GM23338 (cell line): ENCODE measurements around the gene PRR33. TPM values are rescaled to one million over a fixed set of nuclear protein-coding genes. Genes with fewer than 3 reads are reported as not detected.

Source experiments
- ATAC-seq: fragments of 200-7000 bp; cut with Tn5 transposase; 3 replicates; pipeline ENCODE4 v1.9.1; 2020
- DNase-seq: peaks from one replicate; pipeline ENCODE4 v3.0.0-alpha.2; 2015; ENCODE audit warnings: low spot score
- H2AFZ ChIP-seq: fragments of 200-600 bp; sonication (generic); 2 replicates; pipeline ENCODE4 v1.8.0; 2016; ENCODE audit warnings: antibody characterized with exemption, mild to moderate bottlenecking, moderate library complexity
- H3F3A ChIP-seq: fragments of 200-600 bp; sonication (generic); replicated peaks from 2 replicates; pipeline ENCODE4 v1.8.0; 2017; ENCODE audit warnings: antibody characterized with exemption, mixed run types, low read depth
- H3K27ac ChIP-seq: fragments of 200-600 bp; sonication (generic); 2 replicates; pipeline ENCODE4 v1.6.1; 2016; ENCODE audit warnings: low read depth
- H3K27me3 ChIP-seq: fragments of 200-600 bp; sonication (generic); 2 replicates; pipeline ENCODE4 v1.8.0; 2016; ENCODE audit warnings: mild to moderate bottlenecking, mixed run types, moderate library complexity; ENCODE audit not compliant: insufficient read depth
- H3K36me3 ChIP-seq: fragments of 200-600 bp; sonication (generic); 2 replicates; pipeline ENCODE4 v1.8.0; 2016; ENCODE audit warnings: mild to moderate bottlenecking; ENCODE audit not compliant: insufficient read depth
- H3K4me1 ChIP-seq: fragments of 200-600 bp; sonication (generic); 2 replicates; pipeline ENCODE4 v1.8.0; 2016; ENCODE audit warnings: mild to moderate bottlenecking, moderate library complexity; ENCODE audit not compliant: insufficient read depth
- H3K4me2 ChIP-seq: fragments of 200-600 bp; sonication (generic); 2 replicates; pipeline ENCODE4 v1.7.1; 2017; ENCODE audit warnings: mixed run types
- H3K4me3 ChIP-seq: fragments of 200-600 bp; sonication (generic); 2 replicates; pipeline ENCODE4 v1.6.1; 2016; ENCODE audit warnings: mixed run types
- H3K79me2 ChIP-seq: fragments of 200-600 bp; sonication (generic); replicated peaks from 2 replicates; pipeline ENCODE4 v1.8.0; 2017; ENCODE audit warnings: mild to moderate bottlenecking; ENCODE audit not compliant: insufficient read depth
- H3K9me2 ChIP-seq: fragments of 200-600 bp; sonication (generic); 2 replicates; pipeline ENCODE4 v1.8.0; 2017; ENCODE audit not compliant: insufficient read depth
- H4K20me1 ChIP-seq: fragments of 200-600 bp; sonication (generic); replicated peaks from 2 replicates; pipeline ENCODE4 v1.8.0; 2017; ENCODE audit warnings: mild to moderate bottlenecking; ENCODE audit not compliant: insufficient read depth
- H3K27ac Mint-ChIP-seq: 2 replicates; pipeline ENCODE4 v1.8.0; 2020; ENCODE audit warnings: inconsistent platforms, mild to moderate bottlenecking, moderate library complexity, mixed read lengths
- H3K27me3 Mint-ChIP-seq: 3 replicates; pipeline ENCODE4 v1.8.0; 2022; ENCODE audit warnings: low read depth, mild to moderate bottlenecking, moderate library complexity, mixed read lengths, inconsistent platforms; ENCODE audit not compliant: insufficient read depth, poor library complexity
- H3K36me3 Mint-ChIP-seq: 3 replicates; pipeline ENCODE4 v1.8.0; 2021; ENCODE audit warnings: low read depth, mild to moderate bottlenecking, inconsistent platforms, moderate library complexity, mixed read lengths
- H3K4me1 Mint-ChIP-seq: 3 replicates; pipeline ENCODE4 v1.8.0; 2020; ENCODE audit warnings: mild to moderate bottlenecking, inconsistent platforms, mixed read lengths
- H3K4me3 Mint-ChIP-seq: 3 replicates; pipeline ENCODE4 v1.8.0; 2021; ENCODE audit warnings: moderate library complexity, mild to moderate bottlenecking, inconsistent platforms, mixed read lengths
- H3K9me3 Mint-ChIP-seq: 3 replicates; pipeline ENCODE4 v1.8.0; 2020; ENCODE audit warnings: moderate library complexity, mild to moderate bottlenecking, inconsistent platforms, mixed read lengths
- CREB1 ChIP-seq: fragments of 250-450 bp; sonication (Bioruptor Pico); IDR thresholded peaks from 2 replicates; pipeline ENCODE4 v1.5.0; 2020; ENCODE audit warnings: low read depth, mild to moderate bottlenecking, moderate library complexity
- CTCF ChIP-seq, 2 experiments: fragments of 200-600 bp in 1 of 2; sonication (generic) in 1 of 2; conservative IDR thresholded peaks; 2 replicates each; pipeline versions ENCODE4 v1.5.1 to v1.6.1; 2016 to 2017; ENCODE audit warnings: antibody characterized with exemption in 2 of 2, low read depth in 2 of 2, mild to moderate bottlenecking in 2 of 2, moderate library complexity in 1 of 2
- ETS1 ChIP-seq: IDR thresholded peaks from 2 replicates; pipeline ENCODE4 v1.6.1; 2016; ENCODE audit warnings: antibody characterized with exemption
- EZH2 ChIP-seq: fragments of 200-600 bp; sonication (generic); IDR thresholded peaks from one replicate; pipeline ENCODE4 v1.8.0; 2017; ENCODE audit warnings: antibody characterized with exemption, mild to moderate bottlenecking, low read depth; ENCODE audit not compliant: unreplicated experiment
- EZH2phosphoT487 ChIP-seq: fragments of 200-600 bp; sonication (generic); IDR thresholded peaks from one replicate; pipeline ENCODE4 v1.8.1; 2018; ENCODE audit warnings: antibody characterized with exemption; ENCODE audit not compliant: unreplicated experiment
- JUNB ChIP-seq: IDR thresholded peaks from one replicate; pipeline ENCODE4 v1.6.1; 2016; ENCODE audit warnings: antibody characterized with exemption; ENCODE audit not compliant: unreplicated experiment
- NANOG ChIP-seq: IDR thresholded peaks from 2 replicates; pipeline ENCODE4 v1.6.1; 2016; ENCODE audit warnings: antibody characterized with exemption, borderline replicate concordance
- POLR2AphosphoS5 ChIP-seq: IDR thresholded peaks from 2 replicates; pipeline ENCODE4 v1.6.1; 2016; ENCODE audit warnings: antibody characterized with exemption, low read depth
- STAT1 ChIP-seq: IDR thresholded peaks from one replicate; pipeline ENCODE4 v1.6.1; 2016; ENCODE audit warnings: antibody characterized with exemption; ENCODE audit not compliant: unreplicated experiment
- ZNF114 ChIP-seq: fragments of 250-450 bp; sonication (Bioruptor Pico); IDR thresholded peaks from 2 replicates; pipeline ENCODE4 v1.5.0; 2020; ENCODE audit warnings: mild to moderate bottlenecking, moderate library complexity
- ZNF331 ChIP-seq: fragments of 250-450 bp; sonication (Bioruptor Pico); IDR thresholded peaks from 2 replicates; pipeline ENCODE4 v1.5.0; 2020; ENCODE audit warnings: low read depth, mild to moderate bottlenecking, moderate library complexity
- polyA plus RNA-seq: library from polyadenylated mRNA; unstranded; fragments of >200 nt; fragmentation: Nextera tagmentation; extraction: Ambion mirVana; gene quantifications from 2 replicates; pipeline ENCODE4 v1.2.1, GENCODE V29; 2016
- total RNA-seq: library from RNA; depleted of rRNA; stranded (reverse); fragments of >200 nt; shearing (Covaris generic); gene quantifications from 2 replicates; pipeline ENCODE4 v1.2.3, GENCODE V29; 2014
- TF ChIP-seq, protein P1 (sequence below): fragments of 250-450 bp; sonication (Bioruptor Pico); IDR thresholded peaks from 2 replicates; pipeline ENCODE4 v1.5.0; 2020; ENCODE audit warnings: mild to moderate bottlenecking, moderate library complexity
- TF ChIP-seq, protein P2 (sequence below): IDR thresholded peaks from one replicate; pipeline ENCODE4 v1.6.1; 2018; ENCODE audit warnings: antibody characterized with exemption; ENCODE audit not compliant: unreplicated experiment

The PRR33 gene
- total and polyA plus RNA-seq, 2 experiments from 2014 or later, result not detected

GRCh38 chr11:1920909-1921573 lies 29.3 kb upstream of the PRR33 start:
- Mint-ChIP-seq H3K9me3 (no peaks in the 10 kb centered on the region), H3K27ac (no peak overlapping the region), H3K27me3 (no peaks in the 10 kb centered on the region), H3K36me3 (no peaks in the 10 kb centered on the region), H3K4me3 (no peak overlapping the region), H3K4me1 (no peaks in the 10 kb centered on the region)
- no peak for DNase-seq
- Histone ChIP-seq H2AFZ (no peak overlapping the region), H3K9me2 (no peaks in the 10 kb centered on the region), H4K20me1 (no peaks in the 10 kb centered on the region), H3F3A (no peaks in the 10 kb centered on the region), H3K4me1 (no peaks in the 10 kb centered on the region), H3K79me2 (no peaks in the 10 kb centered on the region), H3K27me3 (no peaks in the 10 kb centered on the region), H3K27ac (no peak overlapping the region), H3K36me3 (no peaks in the 10 kb centered on the region), H3K4me2 (no peak overlapping the region), H3K4me3 (no peak overlapping the region)
- peak; percentile 9; the same call in 1 of the 3 replicates for ATAC-seq
- TF ChIP-seq ZNF114 (no peak), ZNF331 (CRISPR knock-in tag) (no peak), EZH2 (no peak), JUNB (no peak), ETS1 (no peak), CTCF (conservative IDR thresholded peaks at IDR 0.05; ENCODE audit: low read depth in 2 of 2) (no peak), STAT1 (no peak), CREB1 (CRISPR knock-in tag) (no peak), EZH2phosphoT487 (no peak), NANOG (no peak), POLR2AphosphoS5 (no peak)
- TF ChIP-seq, protein P1, sequence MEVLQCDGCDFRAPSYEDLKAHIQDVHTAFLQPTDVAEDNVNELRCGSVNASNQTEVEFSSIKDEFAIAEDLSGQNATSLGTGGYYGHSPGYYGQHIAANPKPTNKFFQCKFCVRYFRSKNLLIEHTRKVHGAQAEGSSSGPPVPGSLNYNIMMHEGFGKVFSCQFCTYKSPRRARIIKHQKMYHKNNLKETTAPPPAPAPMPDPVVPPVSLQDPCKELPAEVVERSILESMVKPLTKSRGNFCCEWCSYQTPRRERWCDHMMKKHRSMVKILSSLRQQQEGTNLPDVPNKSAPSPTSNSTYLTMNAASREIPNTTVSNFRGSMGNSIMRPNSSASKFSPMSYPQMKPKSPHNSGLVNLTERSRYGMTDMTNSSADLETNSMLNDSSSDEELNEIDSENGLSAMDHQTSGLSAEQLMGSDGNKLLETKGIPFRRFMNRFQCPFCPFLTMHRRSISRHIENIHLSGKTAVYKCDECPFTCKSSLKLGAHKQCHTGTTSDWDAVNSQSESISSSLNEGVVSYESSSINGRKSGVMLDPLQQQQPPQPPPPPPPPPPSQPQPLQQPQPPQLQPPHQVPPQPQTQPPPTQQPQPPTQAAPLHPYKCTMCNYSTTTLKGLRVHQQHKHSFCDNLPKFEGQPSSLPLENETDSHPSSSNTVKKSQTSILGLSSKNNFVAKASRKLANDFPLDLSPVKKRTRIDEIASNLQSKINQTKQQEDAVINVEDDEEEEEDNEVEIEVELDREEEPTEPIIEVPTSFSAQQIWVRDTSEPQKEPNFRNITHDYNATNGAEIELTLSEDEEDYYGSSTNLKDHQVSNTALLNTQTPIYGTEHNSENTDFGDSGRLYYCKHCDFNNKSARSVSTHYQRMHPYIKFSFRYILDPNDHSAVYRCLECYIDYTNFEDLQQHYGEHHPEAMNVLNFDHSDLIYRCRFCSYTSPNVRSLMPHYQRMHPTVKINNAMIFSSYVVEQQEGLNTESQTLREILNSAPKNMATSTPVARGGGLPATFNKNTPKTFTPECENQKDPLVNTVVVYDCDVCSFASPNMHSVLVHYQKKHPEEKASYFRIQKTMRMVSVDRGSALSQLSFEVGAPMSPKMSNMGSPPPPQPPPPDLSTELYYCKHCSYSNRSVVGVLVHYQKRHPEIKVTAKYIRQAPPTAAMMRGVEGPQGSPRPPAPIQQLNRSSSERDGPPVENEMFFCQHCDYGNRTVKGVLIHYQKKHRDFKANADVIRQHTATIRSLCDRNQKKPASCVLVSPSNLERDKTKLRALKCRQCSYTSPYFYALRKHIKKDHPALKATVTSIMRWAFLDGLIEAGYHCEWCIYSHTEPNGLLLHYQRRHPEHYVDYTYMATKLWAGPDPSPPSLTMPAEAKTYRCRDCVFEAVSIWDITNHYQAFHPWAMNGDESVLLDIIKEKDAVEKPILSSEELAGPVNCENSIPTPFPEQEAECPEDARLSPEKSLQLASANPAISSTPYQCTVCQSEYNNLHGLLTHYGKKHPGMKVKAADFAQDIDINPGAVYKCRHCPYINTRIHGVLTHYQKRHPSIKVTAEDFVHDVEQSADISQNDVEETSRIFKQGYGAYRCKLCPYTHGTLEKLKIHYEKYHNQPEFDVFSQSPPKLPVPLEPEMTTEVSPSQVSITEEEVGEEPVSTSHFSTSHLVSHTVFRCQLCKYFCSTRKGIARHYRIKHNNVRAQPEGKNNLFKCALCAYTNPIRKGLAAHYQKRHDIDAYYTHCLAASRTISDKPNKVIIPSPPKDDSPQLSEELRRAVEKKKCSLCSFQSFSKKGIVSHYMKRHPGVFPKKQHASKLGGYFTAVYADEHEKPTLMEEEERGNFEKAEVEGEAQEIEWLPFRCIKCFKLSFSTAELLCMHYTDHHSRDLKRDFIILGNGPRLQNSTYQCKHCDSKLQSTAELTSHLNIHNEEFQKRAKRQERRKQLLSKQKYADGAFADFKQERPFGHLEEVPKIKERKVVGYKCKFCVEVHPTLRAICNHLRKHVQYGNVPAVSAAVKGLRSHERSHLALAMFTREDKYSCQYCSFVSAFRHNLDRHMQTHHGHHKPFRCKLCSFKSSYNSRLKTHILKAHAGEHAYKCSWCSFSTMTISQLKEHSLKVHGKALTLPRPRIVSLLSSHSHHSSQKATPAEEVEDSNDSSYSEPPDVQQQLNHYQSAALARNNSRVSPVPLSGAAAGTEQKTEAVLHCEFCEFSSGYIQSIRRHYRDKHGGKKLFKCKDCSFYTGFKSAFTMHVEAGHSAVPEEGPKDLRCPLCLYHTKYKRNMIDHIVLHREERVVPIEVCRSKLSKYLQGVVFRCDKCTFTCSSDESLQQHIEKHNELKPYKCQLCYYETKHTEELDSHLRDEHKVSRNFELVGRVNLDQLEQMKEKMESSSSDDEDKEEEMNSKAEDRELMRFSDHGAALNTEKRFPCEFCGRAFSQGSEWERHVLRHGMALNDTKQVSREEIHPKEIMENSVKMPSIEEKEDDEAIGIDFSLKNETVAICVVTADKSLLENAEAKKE (CRISPR knock-in tag), result no peak
- TF ChIP-seq, protein P2, sequence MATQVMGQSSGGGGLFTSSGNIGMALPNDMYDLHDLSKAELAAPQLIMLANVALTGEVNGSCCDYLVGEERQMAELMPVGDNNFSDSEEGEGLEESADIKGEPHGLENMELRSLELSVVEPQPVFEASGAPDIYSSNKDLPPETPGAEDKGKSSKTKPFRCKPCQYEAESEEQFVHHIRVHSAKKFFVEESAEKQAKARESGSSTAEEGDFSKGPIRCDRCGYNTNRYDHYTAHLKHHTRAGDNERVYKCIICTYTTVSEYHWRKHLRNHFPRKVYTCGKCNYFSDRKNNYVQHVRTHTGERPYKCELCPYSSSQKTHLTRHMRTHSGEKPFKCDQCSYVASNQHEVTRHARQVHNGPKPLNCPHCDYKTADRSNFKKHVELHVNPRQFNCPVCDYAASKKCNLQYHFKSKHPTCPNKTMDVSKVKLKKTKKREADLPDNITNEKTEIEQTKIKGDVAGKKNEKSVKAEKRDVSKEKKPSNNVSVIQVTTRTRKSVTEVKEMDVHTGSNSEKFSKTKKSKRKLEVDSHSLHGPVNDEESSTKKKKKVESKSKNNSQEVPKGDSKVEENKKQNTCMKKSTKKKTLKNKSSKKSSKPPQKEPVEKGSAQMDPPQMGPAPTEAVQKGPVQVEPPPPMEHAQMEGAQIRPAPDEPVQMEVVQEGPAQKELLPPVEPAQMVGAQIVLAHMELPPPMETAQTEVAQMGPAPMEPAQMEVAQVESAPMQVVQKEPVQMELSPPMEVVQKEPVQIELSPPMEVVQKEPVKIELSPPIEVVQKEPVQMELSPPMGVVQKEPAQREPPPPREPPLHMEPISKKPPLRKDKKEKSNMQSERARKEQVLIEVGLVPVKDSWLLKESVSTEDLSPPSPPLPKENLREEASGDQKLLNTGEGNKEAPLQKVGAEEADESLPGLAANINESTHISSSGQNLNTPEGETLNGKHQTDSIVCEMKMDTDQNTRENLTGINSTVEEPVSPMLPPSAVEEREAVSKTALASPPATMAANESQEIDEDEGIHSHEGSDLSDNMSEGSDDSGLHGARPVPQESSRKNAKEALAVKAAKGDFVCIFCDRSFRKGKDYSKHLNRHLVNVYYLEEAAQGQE, result no peak
